ENCODE data around the gene ZDHHC12.

GRCh38 chr9:128689820-128690683, 33.9 kb downstream of the ZDHHC12 start:
- TF ChIP-seq, protein P1, sequence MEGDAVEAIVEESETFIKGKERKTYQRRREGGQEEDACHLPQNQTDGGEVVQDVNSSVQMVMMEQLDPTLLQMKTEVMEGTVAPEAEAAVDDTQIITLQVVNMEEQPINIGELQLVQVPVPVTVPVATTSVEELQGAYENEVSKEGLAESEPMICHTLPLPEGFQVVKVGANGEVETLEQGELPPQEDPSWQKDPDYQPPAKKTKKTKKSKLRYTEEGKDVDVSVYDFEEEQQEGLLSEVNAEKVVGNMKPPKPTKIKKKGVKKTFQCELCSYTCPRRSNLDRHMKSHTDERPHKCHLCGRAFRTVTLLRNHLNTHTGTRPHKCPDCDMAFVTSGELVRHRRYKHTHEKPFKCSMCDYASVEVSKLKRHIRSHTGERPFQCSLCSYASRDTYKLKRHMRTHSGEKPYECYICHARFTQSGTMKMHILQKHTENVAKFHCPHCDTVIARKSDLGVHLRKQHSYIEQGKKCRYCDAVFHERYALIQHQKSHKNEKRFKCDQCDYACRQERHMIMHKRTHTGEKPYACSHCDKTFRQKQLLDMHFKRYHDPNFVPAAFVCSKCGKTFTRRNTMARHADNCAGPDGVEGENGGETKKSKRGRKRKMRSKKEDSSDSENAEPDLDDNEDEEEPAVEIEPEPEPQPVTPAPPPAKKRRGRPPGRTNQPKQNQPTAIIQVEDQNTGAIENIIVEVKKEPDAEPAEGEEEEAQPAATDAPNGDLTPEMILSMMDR (conservative IDR thresholded peaks at IDR 0.05; ENCODE audit: low read depth, low read length), result no peak
- no peak for TF ChIP-seq EZH2 (IDR thresholded peaks at IDR 0.05; ENCODE audit: borderline replicate concordance, low read depth, low read length, poor library complexity, severe bottlenecking)

All from A673 (cell line).